Type B pancreatic cell (in vitro differentiated cells): ENCODE measurements around the gene DPYSL3. TPM values are rescaled to one million over a fixed set of nuclear protein-coding genes. Genes with fewer than 3 reads are reported as not detected.
A peak's percentile ranks its signal among the peaks of the same experiment; 100 is the strongest.

Experiments
- DNase-seq: peaks from one replicate; pipeline ENCODE4 v3.0.0; 2021; ENCODE audit warnings: mixed read lengths; ENCODE audit not compliant: unreplicated experiment; ENCODE audit errors: extremely low spot score
- H3K27ac Mint-ChIP-seq: 2 replicates; pipeline ENCODE4 v1.8.0; 2021; ENCODE audit warnings: mild to moderate bottlenecking, mixed read lengths
- H3K27me3 Mint-ChIP-seq: 2 replicates; pipeline ENCODE4 v1.8.0; 2021; ENCODE audit warnings: mixed read lengths
- H3K36me3 Mint-ChIP-seq: 2 replicates; pipeline ENCODE4 v1.8.0; 2021; ENCODE audit warnings: mixed read lengths
- H3K4me1 Mint-ChIP-seq: one replicate; pipeline ENCODE4 v1.8.0; 2021; ENCODE audit warnings: mixed read lengths; ENCODE audit not compliant: unreplicated experiment
- H3K4me3 Mint-ChIP-seq: 2 replicates; pipeline ENCODE4 v1.8.0; 2021; ENCODE audit warnings: mild to moderate bottlenecking, mixed read lengths
- H3K9me3 Mint-ChIP-seq: 2 replicates; pipeline ENCODE4 v1.8.0; 2021; ENCODE audit warnings: mixed read lengths
- CTCF ChIP-seq: fragments of 200-600 bp; sonication (generic); conservative IDR thresholded peaks from 2 replicates; pipeline ENCODE4 v1.5.0; 2021; ENCODE audit warnings: antibody characterized with exemption, mild to moderate bottlenecking
- total RNA-seq: library from RNA; stranded (reverse); gene quantifications from 2 replicates; pipeline ENCODE4 v1.2.1, GENCODE V29; 2021; ENCODE audit warnings: low replicate concordance

The DPYSL3 gene
- total RNA-seq, 1 donor from 2014 or later: 36.0 TPM

GRCh38 chr5:147390654-147391225 lies 119.1 kb downstream of the DPYSL3 start:
- no peaks in the 10 kb centered on the region for H3K36me3 Mint-ChIP-seq
- H3K27ac Mint-ChIP-seq: no peak overlapping the region
- H3K9me3 Mint-ChIP-seq: no peaks in the 10 kb centered on the region
- no peak overlapping the region for H3K4me3 Mint-ChIP-seq
- H3K4me1 Mint-ChIP-seq: no peaks in the 10 kb centered on the region
- H3K27me3 Mint-ChIP-seq: peaks cover 7% of the 10 kb centered on the region
- TF ChIP-seq CTCF: no peak
- no peak for DNase-seq

DNA sequence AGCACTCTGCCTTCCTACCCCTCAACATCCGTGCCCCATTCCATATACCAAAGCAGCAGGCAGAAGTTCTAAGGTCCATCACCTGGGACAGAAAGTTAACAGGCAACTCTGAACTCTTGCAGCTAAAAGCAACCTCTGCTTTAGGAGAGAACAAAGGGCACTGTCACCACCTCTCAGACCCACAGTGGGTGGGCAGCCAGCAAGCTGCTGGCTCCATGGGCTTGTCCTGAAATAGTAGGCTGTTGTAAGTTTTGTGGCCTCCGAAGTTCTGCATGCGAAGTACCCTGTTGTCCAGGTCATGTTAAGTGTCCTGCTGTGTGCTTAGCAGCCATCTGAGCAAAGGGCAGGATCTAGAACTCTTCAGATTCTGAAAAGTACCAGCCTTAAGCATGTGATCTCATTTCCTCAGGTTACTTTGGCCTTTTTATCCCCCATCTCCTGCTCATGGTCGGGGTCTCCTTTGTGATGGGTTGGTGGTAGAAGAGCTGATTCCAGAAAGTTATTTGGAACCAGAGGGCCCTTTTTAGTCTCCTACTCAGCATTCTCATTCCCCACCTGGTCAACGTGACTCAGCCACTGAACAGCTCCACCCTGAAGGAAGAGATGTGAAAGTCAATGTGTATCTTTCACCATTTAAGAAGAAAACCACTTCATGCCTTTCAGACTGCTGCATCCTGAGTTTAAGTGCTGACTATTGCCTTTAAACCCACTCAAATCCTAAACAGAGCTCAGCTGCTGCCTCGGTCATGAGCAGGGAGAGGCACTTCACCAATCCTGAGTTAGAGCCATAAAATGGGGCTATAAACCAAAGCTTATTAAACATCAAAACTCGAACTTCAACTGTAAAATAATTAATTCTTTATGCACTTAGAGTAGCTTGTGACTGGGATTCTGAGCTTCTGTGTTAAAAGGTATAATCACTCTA lies 121.4 kb downstream of the DPYSL3 start:
- TF ChIP-seq CTCF: no peak
- H3K4me3 Mint-ChIP-seq: no peak overlapping the region
- no peaks in the 10 kb centered on the region for H3K4me1 Mint-ChIP-seq
- H3K36me3 Mint-ChIP-seq: no peaks in the 10 kb centered on the region
- H3K9me3 Mint-ChIP-seq: no peaks in the 10 kb centered on the region
- DNase-seq: no peak
- H3K27ac Mint-ChIP-seq: no peak overlapping the region
- peaks cover 7% of the 10 kb centered on the region for H3K27me3 Mint-ChIP-seq

DNA sequence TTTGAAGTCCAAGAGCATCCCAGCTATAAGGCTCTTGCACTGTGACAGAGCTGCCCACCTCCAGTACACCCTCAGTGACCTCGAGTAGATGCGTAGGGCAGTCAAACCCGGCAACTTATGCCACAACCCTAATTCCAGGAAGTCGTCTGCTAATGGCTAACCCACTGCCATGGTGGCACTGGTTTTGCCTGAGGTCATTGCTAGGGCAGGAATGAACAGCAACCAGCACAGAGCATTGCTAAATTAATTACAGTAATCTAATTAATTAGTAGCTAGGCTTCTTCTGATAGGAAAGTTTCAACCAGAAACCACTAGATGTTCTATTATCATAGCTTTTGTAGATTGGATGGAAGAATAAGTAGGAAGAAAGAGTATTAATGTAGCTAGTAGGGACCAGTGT lies 122.8 kb downstream of the DPYSL3 start:
- peaks cover 6% of the 10 kb centered on the region for H3K4me1 Mint-ChIP-seq

DNA sequence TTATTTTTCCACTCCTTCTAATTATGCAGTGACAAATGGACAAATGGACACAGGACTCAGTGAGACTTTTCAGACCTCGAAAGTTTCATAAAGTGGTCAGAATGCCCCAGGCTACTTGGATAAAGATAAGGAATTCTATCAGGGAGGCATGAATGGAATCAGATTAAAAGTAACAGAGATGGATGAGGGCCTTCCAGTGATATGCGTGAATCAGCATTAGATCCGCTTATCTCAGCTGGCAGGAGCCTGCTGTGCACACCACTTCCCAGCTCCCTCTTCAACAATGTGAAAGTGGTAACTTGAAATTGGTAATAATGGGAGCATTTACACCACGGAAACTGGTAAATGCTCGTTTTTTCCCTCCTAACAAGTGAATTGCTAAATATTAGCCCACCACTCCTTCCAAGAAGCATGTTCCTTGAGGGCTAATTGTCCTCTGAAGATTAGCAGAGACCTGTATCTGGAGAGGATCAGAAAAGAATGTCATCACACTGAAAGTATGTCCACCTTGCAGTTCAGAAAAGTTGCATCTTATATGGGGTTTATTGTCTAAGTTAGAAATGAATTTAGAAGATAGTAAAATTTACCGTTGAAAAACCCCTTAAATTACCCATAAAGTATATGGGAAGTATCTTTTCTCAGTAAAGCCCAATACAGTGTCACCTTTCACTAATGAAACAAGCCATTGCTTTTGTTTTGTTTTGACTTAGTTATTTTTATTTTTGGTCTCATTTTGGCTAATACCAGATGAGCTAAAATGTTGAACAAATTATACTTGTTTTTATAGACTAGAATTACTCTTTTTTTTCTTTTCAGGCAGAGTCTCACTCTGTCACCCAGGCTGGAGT lies 125.3 kb downstream of the DPYSL3 start:
- Mint-ChIP-seq H3K27me3 (peaks cover 4% of the 10 kb centered on the region), H3K27ac (no peak overlapping the region), H3K36me3 (no peaks in the 10 kb centered on the region), H3K4me1 (peaks cover 6% of the 10 kb centered on the region), H3K9me3 (no peaks in the 10 kb centered on the region), H3K4me3 (no peak overlapping the region)
- TF ChIP-seq CTCF: no peak
- no peak for DNase-seq

More for the DNA sequence above, 122.8 kb downstream of the DPYSL3 start:
- no peak for TF ChIP-seq CTCF
- H3K27me3 Mint-ChIP-seq: peaks cover 7% of the 10 kb centered on the region
- no peak overlapping the region for H3K4me3 Mint-ChIP-seq
- DNase-seq: no peak
- no peaks in the 10 kb centered on the region for H3K9me3 Mint-ChIP-seq
- H3K36me3 Mint-ChIP-seq: no peaks in the 10 kb centered on the region
- H3K27ac Mint-ChIP-seq: no peak overlapping the region

GRCh38 chr5:147382776-147383175 lies 127.1 kb downstream of the DPYSL3 start:
- no peak for TF ChIP-seq CTCF
- DNase-seq: no peak

More at GRCh38 chr5:147382776-147383175, 127.1 kb downstream of the DPYSL3 start:
- H3K27ac Mint-ChIP-seq: peak overlapping the region; percentile 17
- peaks cover 6% of the 10 kb centered on the region for H3K4me1 Mint-ChIP-seq
- H3K27me3 Mint-ChIP-seq: peaks cover 4% of the 10 kb centered on the region
- H3K9me3 Mint-ChIP-seq: no peaks in the 10 kb centered on the region
- H3K36me3 Mint-ChIP-seq: no peaks in the 10 kb centered on the region
- H3K4me3 Mint-ChIP-seq: peak overlapping the region; percentile 81
